HG03575 (cell line): ENCODE data around the gene ADARB1.

Source experiments
- ATAC-seq: cut with Tn5 transposase; IDR thresholded peaks from one replicate; pipeline ENCODE4 v1.9.1; 2021; ENCODE audit not compliant: unreplicated experiment, insufficient number of reproducible peaks, low FRiP score; ENCODE audit errors: extremely low read depth

Gene ADARB1

GRCh38 chr21:45200581-45201296 lies 126.4 kb downstream of the ADARB1 start:
- ATAC-seq, result no peak

- no peak for ATAC-seq
These were observed 128.0 kb downstream of the ADARB1 start for GRCh38 chr21:45202344-45202743.

GRCh38 chr21:45202889-45203288 lies 128.5 kb downstream of the ADARB1 start:
- no peak for ATAC-seq

GRCh38 chr21:45203983-45204382 lies 129.6 kb downstream of the ADARB1 start:
- ATAC-seq, result no peak

- no peak for ATAC-seq
These were observed 130.0 kb downstream of the ADARB1 start for GRCh38 chr21:45204395-45204794.

GRCh38 chr21:45207839-45208626 lies 133.7 kb downstream of the ADARB1 start:
- ATAC-seq, result no peak

GRCh38 chr21:45208627-45208951 lies 134.2 kb downstream of the ADARB1 start:
- no peak for ATAC-seq

- no peak for ATAC-seq
These were observed 134.7 kb downstream of the ADARB1 start for GRCh38 chr21:45209046-45209445.

- ATAC-seq, result no peak
These were observed 135.4 kb downstream of the ADARB1 start for GRCh38 chr21:45209685-45210284.

- ATAC-seq, result no peak
These were observed 136.1 kb downstream of the ADARB1 start for GRCh38 chr21:45210461-45210983.

- no peak for ATAC-seq
These were observed 137.3 kb downstream of the ADARB1 start for GRCh38 chr21:45211661-45212060.

GRCh38 chr21:45213392-45213791 lies 139.0 kb downstream of the ADARB1 start:
- ATAC-seq, result no peak

GRCh38 chr21:45215213-45215612 lies 140.8 kb downstream of the ADARB1 start:
- no peak for ATAC-seq

GRCh38 chr21:45217010-45217409 lies 142.6 kb downstream of the ADARB1 start:
- no peak for ATAC-seq

- ATAC-seq, result no peak
These were observed 145.1 kb downstream of the ADARB1 start for GRCh38 chr21:45219517-45219916.

GRCh38 chr21:45220071-45220481 lies 145.7 kb downstream of the ADARB1 start:
- ATAC-seq, result no peak

- no peak for ATAC-seq
These were observed 146.5 kb downstream of the ADARB1 start for GRCh38 chr21:45220714-45221490.

- no peak for ATAC-seq
These were observed 147.6 kb downstream of the ADARB1 start for GRCh38 chr21:45222001-45222400.
